Astrocyte of the cerebellum (primary cell): ENCODE results near the gene IFNB1.

Source experiments
- DNase-seq: peaks from one replicate; pipeline ENCODE4 v3.0.0-alpha.2; 2011; ENCODE audit warnings: low read depth
- H3K4me3 ChIP-seq: 2 replicates; pipeline ENCODE4 v1.5.1; 2011; ENCODE audit warnings: mild to moderate bottlenecking, low read depth, low read length, moderate library complexity
- CTCF ChIP-seq: IDR thresholded peaks from 2 replicates; pipeline ENCODE4 v1.5.1; 2012; ENCODE audit warnings: low read length, low read depth, moderate library complexity, mild to moderate bottlenecking; ENCODE audit errors: missing control alignments
- in situ Hi-C: cut with HindIII; loops from 2 replicates; pipeline ENCODE4 v1.10.0; 2017; ENCODE audit warnings: low sequenced_read_pairs

IFNB1 gene

GRCh38 chr9:21085005-21085404 is 7.3 kb upstream of the IFNB1 start:
- no peak for TF ChIP-seq CTCF
- DNase-seq = no peak
- in situ Hi-C loops = no loop called here
- H3K4me3 ChIP-seq = no peak overlapping the region

DNA sequence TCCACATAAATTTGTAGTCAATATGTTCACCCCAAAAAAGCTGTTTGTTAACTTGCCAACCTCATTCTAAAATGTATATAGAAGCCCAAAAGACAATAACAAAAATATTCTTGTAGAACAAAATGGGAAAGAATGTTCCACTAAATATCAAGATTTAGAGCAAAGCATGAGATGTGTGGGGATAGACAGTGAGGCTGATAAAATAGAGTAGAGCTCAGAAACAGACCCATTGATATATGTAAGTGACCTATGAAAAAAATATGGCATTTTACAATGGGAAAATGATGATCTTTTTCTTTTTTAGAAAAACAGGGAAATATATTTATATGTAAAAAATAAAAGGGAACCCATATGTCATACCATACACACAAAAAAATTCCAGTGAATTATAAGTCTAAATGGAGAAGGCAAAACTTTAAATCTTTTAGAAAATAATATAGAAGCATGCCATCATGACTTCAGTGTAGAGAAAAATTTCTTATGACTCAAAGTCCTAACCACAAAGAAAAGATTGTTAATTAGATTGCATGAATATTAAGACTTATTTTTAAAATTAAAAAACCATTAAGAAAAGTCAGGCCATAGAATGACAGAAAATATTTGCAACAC is 6.6 kb upstream of the IFNB1 start:
- no peak for TF ChIP-seq CTCF
- in situ Hi-C loops = no loop called here
- no peak overlapping the region for H3K4me3 ChIP-seq
- DNase-seq = no peak

DNA sequence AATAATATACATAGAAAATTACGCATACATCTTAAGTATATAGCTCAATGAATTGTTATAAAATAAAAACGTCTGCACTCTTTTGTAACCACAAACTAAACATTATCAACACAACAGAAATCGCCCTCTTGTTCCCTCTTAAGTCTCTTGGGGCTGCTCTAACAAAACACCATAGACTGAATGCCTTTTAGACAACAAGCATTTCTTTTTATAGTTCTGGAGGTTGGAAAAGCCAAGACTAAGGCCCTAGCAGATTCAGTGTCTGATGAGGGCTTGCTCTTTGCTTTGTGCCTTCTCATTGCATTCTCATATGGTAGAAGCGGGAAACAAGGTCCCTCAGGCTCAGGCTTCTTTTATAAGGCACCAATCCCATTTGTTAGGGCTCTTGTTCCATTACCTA is 4.9 kb upstream of the IFNB1 start:
- DNase-seq = no peak
- no peak for TF ChIP-seq CTCF
- in situ Hi-C loops = no loop called here
- H3K4me3 ChIP-seq = no peak overlapping the region

GRCh38 chr9:21081999-21082398 is 4.3 kb upstream of the IFNB1 start:
- H3K4me3 ChIP-seq = no peak overlapping the region
- DNase-seq = no peak
- in situ Hi-C loops = no loop called here
- no peak for TF ChIP-seq CTCF

DNA sequence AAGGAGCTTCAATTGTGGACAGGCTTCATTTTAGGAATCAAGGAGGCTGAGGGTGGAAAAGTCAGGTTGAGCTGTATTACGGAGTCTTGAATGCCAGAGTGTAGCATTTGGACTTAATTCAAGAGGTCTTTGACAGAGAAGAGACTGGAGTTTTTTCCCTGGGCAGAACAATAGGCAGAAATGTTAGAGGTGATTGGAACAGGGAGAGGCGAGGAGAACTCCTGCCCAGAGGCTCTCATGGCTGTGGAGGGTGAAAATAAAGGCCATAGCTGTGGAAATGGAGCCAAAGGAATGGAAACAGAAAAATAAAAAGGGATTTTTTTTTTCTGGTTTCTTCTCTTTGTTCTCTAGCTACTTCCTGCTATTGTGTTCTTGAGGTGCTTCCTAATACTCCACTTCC is 3.7 kb upstream of the IFNB1 start:
- no peak for TF ChIP-seq CTCF
- in situ Hi-C loops = no loop called here
- no peak for DNase-seq
- H3K4me3 ChIP-seq = no peak overlapping the region

- H3K4me3 ChIP-seq = no peak overlapping the region
- DNase-seq = no peak
- in situ Hi-C loops = no loop called here
- TF ChIP-seq CTCF = no peak
These were observed 3.1 kb upstream of the IFNB1 start for GRCh38 chr9:21080793-21081192.

- in situ Hi-C loops = no loop called here
- TF ChIP-seq CTCF = no peak
- no peak for DNase-seq
- H3K4me3 ChIP-seq = no peak overlapping the region
These were observed 960 bp upstream of the IFNB1 start for GRCh38 chr9:21078702-21079101.
